Measurements from ENCODE around the gene RALGPS2. TPM values are rescaled to one million over a fixed set of nuclear protein-coding genes. Genes with fewer than 3 reads are reported as not detected.

Gene RALGPS2
- total and polyA plus RNA-seq, 10 donors, result 25.6 to 118 (median 77.2) TPM

- Histone ChIP-seq H3K36me3 (no peaks in the 10 kb centered on the region), H3K27ac (no peak overlapping the region), H3K27me3 (replicated peaks in 1 of 7) (no peaks in the 10 kb centered on the region), H3K4me3 (no peak overlapping the region), H3K4me1 (peaks cover 3 to 13% (median 7%) of the 10 kb centered on the region in 6 donors), H3K9me3 (no peaks in the 10 kb centered on the region)
- intact Hi-C loops (cut with DNase I; ENCODE audit: low total_unique reads), result no loop called here
- WGBS, 5 donors, result 48 to 88% (median 73%) methylated on average over 2 of the region's 2 CpGs
- no peak for DNase-seq
- no peak for TF ChIP-seq POLR2AphosphoS5 (IDR thresholded peaks at IDR 0.05)
- TF ChIP-seq POLR2A (IDR thresholded peaks at IDR 0.05), result no peak
- TF ChIP-seq, protein P1, sequence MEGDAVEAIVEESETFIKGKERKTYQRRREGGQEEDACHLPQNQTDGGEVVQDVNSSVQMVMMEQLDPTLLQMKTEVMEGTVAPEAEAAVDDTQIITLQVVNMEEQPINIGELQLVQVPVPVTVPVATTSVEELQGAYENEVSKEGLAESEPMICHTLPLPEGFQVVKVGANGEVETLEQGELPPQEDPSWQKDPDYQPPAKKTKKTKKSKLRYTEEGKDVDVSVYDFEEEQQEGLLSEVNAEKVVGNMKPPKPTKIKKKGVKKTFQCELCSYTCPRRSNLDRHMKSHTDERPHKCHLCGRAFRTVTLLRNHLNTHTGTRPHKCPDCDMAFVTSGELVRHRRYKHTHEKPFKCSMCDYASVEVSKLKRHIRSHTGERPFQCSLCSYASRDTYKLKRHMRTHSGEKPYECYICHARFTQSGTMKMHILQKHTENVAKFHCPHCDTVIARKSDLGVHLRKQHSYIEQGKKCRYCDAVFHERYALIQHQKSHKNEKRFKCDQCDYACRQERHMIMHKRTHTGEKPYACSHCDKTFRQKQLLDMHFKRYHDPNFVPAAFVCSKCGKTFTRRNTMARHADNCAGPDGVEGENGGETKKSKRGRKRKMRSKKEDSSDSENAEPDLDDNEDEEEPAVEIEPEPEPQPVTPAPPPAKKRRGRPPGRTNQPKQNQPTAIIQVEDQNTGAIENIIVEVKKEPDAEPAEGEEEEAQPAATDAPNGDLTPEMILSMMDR (IDR thresholded peaks at IDR 0.05 in 8 of 11, conservative IDR thresholded peaks at IDR 0.05 in 3 of 11), result no peak
Measured at GRCh38 chr1:178688244-178688643, 36.8 kb upstream of the RALGPS2 start.

- no peak overlapping the region for H3K27ac ChIP-seq
- TF ChIP-seq POLR2A (IDR thresholded peaks at IDR 0.05), result no peak
- TF ChIP-seq, protein P1 (IDR thresholded peaks at IDR 0.05 in 8 of 11, conservative IDR thresholded peaks at IDR 0.05 in 3 of 11), result no peak
- TF ChIP-seq POLR2AphosphoS5 (IDR thresholded peaks at IDR 0.05), result no peak
Measured at GRCh38 chr1:178689769-178690168, 35.3 kb upstream of the RALGPS2 start.

GRCh38 chr1:178690496-178690895 lies 34.5 kb upstream of the RALGPS2 start:
- 61 to 82% (median 71%) methylated on average over 5 of the region's 5 CpGs for WGBS, 5 donors
- Histone ChIP-seq H3K27me3 (replicated peaks in 1 of 7) (no peaks in the 10 kb centered on the region), H3K4me1 (peaks cover 0 to 8% (median 0%) of the 10 kb centered on the region in 6 donors), H3K36me3 (no peaks in the 10 kb centered on the region), H3K9me3 (no peaks in the 10 kb centered on the region), H3K27ac (no peak overlapping the region), H3K4me3 (no peak overlapping the region)
- no peak for DNase-seq
- intact Hi-C loops (cut with DNase I; ENCODE audit: low total_unique reads), result no loop called here
- no peak for TF ChIP-seq POLR2AphosphoS5 (IDR thresholded peaks at IDR 0.05)
- TF ChIP-seq, protein P1 (IDR thresholded peaks at IDR 0.05 in 8 of 11, conservative IDR thresholded peaks at IDR 0.05 in 3 of 11), result no peak

More at GRCh38 chr1:178689769-178690168, 35.3 kb upstream of the RALGPS2 start:
- Histone ChIP-seq H3K27me3 (replicated peaks in 1 of 7) (no peaks in the 10 kb centered on the region), H3K4me1 (peaks cover 0 to 9% (median 2%) of the 10 kb centered on the region in 6 donors), H3K4me3 (no peak overlapping the region), H3K9me3 (no peaks in the 10 kb centered on the region), H3K36me3 (no peaks in the 10 kb centered on the region)
- intact Hi-C loops (cut with DNase I; ENCODE audit: low total_unique reads), result no loop called here
- no peak for DNase-seq
- 38 to 64% (median 44%) methylated on average over 2 of the region's 2 CpGs for WGBS, 5 donors

GRCh38 chr1:178692564-178693327 lies 32.3 kb upstream of the RALGPS2 start:
- peak overlapping the region in 1 of 8 donors; percentile 7 for H3K27ac ChIP-seq
- H3K27me3 ChIP-seq (replicated peaks in 1 of 7), result no peaks in the 10 kb centered on the region
- H3K9me3 ChIP-seq, result no peaks in the 10 kb centered on the region
- no peak overlapping the region for H3K4me3 ChIP-seq
- peaks cover 0 to 8% (median 0%) of the 10 kb centered on the region in 6 donors for H3K4me1 ChIP-seq
- intact Hi-C loops (cut with DNase I; ENCODE audit: low total_unique reads), result no loop called here
- WGBS, 5 donors, result 60 to 82% (median 72%) methylated on average over 5 of the region's 5 CpGs
- DNase-seq, result no peak
- H3K36me3 ChIP-seq, result no peaks in the 10 kb centered on the region
- no peak for TF ChIP-seq POLR2AphosphoS5 (IDR thresholded peaks at IDR 0.05)
- TF ChIP-seq POLR2A (IDR thresholded peaks at IDR 0.05), result no peak
- TF ChIP-seq, protein P1 (IDR thresholded peaks at IDR 0.05 in 8 of 11, conservative IDR thresholded peaks at IDR 0.05 in 3 of 11), result no peak

Data from spleen (tissue), 11 donors.